Omental fat pad (tissue), 4 donors: ENCODE data around the gene TBC1D22A. TPM values are rescaled to one million over a fixed set of nuclear protein-coding genes. Genes with fewer than 3 reads are reported as not detected.

Source experiments
- ATAC-seq: fragments of 150-250 bp; one replicate; pipeline ENCODE4 v1.9.1; 2016; ENCODE audit warnings: mild to moderate bottlenecking, moderate library complexity; ENCODE audit not compliant: low FRiP score
- DNase-seq: peaks from one replicate; pipeline ENCODE4 v3.0.0-alpha.2; 2019; ENCODE audit warnings: low spot score
- CTCF ChIP-seq, 3 donors: fragments of 450-650 bp; IDR thresholded peaks; one replicate each; pipeline ENCODE4 v1.5.1; 2016 to 2017; ENCODE audit warnings: antibody characterized with exemption in 3 of 3, mild to moderate bottlenecking in 3 of 3, moderate library complexity in 2 of 3
- total RNA-seq, 4 donors: library from RNA; depleted of rRNA; stranded (reverse); fragments of >200 nt; gene quantifications; one replicate each; pipeline ENCODE4 v1.1.0, GENCODE V29; 2016

Gene TBC1D22A
- total RNA-seq, 4 donors from 2014 or later, result 21.3 to 31.2 (median 24.5) TPM

- peak; percentile 16 for DNase-seq
- ATAC-seq, result no peak
- TF ChIP-seq CTCF (IDR thresholded peaks at IDR 0.05), result no peak
These were observed 145.1 kb downstream of the TBC1D22A start for GRCh38 chr22:46907241-46908215.

- ATAC-seq (no peak), DNase-seq (peak; percentile 2)
- no peak for TF ChIP-seq CTCF (IDR thresholded peaks at IDR 0.05)
These were observed 146.2 kb downstream of the TBC1D22A start for GRCh38 chr22:46908641-46909107.

GRCh38 chr22:46909237-46910030, 147.0 kb downstream of the TBC1D22A start:
- DNase-seq (peak; percentile 13), ATAC-seq (no peak)
- TF ChIP-seq CTCF (IDR thresholded peaks at IDR 0.05), result no peak

- TF ChIP-seq CTCF (IDR thresholded peaks at IDR 0.05), result no peak
- DNase-seq, result no peak
- no peak for ATAC-seq
These were observed 148.2 kb downstream of the TBC1D22A start for GRCh38 chr22:46910624-46911023.

GRCh38 chr22:46911346-46911745, 148.9 kb downstream of the TBC1D22A start:
- DNase-seq (no peak), ATAC-seq (no peak)
- no peak for TF ChIP-seq CTCF (IDR thresholded peaks at IDR 0.05)

GRCh38 chr22:46913351-46913750, 150.9 kb downstream of the TBC1D22A start:
- TF ChIP-seq CTCF (IDR thresholded peaks at IDR 0.05), result no peak
- DNase-seq, result no peak
- ATAC-seq, result no peak
